C4-2B (cell line): Measurements from ENCODE around the gene TELO2.

Source experiments
- CTCF ChIP-seq: fragments of 450-650 bp; conservative IDR thresholded peaks from 2 replicates; pipeline ENCODE4 v1.5.1; 2017; ENCODE audit warnings: mild to moderate bottlenecking
- ZFX ChIP-seq: fragments of 450-650 bp; IDR thresholded peaks from 2 replicates; pipeline ENCODE4 v1.6.1; 2017

- TF ChIP-seq CTCF (no peak), ZFX (no peak)
Observed at GRCh38 chr16:1443403-1443973, 49.7 kb upstream of the TELO2 start.
